DOHH2 (cell line): ENCODE data around the gene ACKR3.

ENCODE experiments used
- EZH2phosphoT487 ChIP-seq: fragments of 200-600 bp; sonication (generic); IDR thresholded peaks from 2 replicates; pipeline ENCODE4 v1.6.1; 2017; ENCODE audit warnings: borderline replicate concordance, mild to moderate bottlenecking, antibody characterized with exemption, low read length, moderate library complexity, mixed read lengths
- TF ChIP-seq, protein P1 (sequence below): fragments of 200-600 bp; sonication (generic); IDR thresholded peaks from one replicate; pipeline ENCODE4 v1.5.1; 2014; ENCODE audit warnings: antibody characterized with exemption, mild to moderate bottlenecking, low read depth, low read length; ENCODE audit not compliant: poor library complexity, severe bottlenecking

DNA sequence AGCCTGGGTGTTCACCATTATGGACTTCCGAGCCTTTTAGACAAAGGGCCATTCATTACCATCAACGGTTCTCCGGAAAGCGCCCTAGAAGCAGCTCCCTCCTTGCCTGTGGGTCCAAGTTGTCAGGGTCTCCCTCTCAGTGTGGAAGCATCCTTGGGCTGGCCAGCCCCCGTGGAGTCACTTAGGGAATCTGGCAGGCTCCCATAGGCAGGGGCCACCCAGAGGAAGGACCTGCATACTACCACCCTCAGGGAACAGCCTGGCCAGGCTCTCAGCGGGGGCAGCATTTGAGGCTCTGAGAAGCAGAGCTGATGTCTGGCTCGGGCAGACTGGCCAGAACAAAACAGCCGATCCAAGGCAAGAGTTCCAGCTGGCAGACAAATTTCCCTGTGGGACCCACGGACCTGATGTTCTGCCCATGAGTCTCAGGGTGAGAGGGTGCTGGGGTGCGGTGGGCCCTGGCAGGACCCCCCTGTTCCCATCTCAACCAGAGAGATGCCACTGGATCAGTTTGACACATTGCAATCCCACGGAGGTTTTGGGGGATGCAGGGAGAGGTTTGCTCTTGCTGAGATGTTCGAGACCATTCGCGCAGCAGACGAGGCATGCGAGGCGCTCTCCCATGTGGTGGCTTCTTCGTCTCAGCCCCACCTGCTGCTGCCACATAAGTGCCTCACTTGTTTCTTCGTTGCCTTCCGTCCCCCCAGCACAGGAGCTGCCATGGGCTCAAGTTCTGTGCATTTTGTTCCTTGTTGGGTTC lies 56.9 kb downstream of the ACKR3 start:
- no peak for TF ChIP-seq EZH2phosphoT487
- TF ChIP-seq, protein P1, sequence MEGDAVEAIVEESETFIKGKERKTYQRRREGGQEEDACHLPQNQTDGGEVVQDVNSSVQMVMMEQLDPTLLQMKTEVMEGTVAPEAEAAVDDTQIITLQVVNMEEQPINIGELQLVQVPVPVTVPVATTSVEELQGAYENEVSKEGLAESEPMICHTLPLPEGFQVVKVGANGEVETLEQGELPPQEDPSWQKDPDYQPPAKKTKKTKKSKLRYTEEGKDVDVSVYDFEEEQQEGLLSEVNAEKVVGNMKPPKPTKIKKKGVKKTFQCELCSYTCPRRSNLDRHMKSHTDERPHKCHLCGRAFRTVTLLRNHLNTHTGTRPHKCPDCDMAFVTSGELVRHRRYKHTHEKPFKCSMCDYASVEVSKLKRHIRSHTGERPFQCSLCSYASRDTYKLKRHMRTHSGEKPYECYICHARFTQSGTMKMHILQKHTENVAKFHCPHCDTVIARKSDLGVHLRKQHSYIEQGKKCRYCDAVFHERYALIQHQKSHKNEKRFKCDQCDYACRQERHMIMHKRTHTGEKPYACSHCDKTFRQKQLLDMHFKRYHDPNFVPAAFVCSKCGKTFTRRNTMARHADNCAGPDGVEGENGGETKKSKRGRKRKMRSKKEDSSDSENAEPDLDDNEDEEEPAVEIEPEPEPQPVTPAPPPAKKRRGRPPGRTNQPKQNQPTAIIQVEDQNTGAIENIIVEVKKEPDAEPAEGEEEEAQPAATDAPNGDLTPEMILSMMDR = no peak
